Astrocyte of the spinal cord (primary cell): Measurements from ENCODE around the gene RAB1A.

Experiments used
- DNase-seq: peaks from one replicate; pipeline ENCODE4 v3.0.0; 2011; ENCODE audit warnings: low read depth, low spot score
- H3K4me3 ChIP-seq: 2 replicates; pipeline ENCODE4 v1.5.1; 2011; ENCODE audit warnings: low read depth, mild to moderate bottlenecking, low read length, moderate library complexity
- in situ Hi-C: cut with HindIII; loops from 2 replicates; pipeline ENCODE4 v1.10.0; 2017; ENCODE audit warnings: low sequenced_read_pairs
- TF ChIP-seq, protein P1 (sequence below): IDR thresholded peaks from 2 replicates; pipeline ENCODE4 v1.5.1; 2012; ENCODE audit warnings: low read depth, mild to moderate bottlenecking, low read length, inconsistent platforms

The RAB1A gene

DNA sequence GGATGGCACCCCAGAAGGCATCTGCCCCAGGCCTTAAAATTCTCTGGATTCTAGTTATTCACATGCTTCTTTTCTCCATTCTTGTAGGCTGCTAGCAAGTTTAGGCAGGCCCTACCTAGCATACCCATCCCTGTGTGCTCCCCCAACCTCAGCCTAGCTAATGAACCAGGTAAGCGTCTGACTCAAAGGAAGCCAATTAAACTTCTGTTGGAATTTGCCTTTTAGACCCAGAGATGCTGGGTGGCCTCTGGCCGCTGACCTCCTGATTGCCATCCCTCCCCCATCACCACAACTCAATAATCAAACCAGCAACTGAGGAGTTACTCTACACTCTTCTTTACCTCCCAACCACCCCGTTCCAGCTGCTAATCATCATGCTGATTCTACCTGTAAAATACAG, 92.7 kb downstream of the RAB1A start:
- no peak for DNase-seq
- no peak overlapping the region for H3K4me3 ChIP-seq
- in situ Hi-C loops = no loop called here
- TF ChIP-seq, protein P1, sequence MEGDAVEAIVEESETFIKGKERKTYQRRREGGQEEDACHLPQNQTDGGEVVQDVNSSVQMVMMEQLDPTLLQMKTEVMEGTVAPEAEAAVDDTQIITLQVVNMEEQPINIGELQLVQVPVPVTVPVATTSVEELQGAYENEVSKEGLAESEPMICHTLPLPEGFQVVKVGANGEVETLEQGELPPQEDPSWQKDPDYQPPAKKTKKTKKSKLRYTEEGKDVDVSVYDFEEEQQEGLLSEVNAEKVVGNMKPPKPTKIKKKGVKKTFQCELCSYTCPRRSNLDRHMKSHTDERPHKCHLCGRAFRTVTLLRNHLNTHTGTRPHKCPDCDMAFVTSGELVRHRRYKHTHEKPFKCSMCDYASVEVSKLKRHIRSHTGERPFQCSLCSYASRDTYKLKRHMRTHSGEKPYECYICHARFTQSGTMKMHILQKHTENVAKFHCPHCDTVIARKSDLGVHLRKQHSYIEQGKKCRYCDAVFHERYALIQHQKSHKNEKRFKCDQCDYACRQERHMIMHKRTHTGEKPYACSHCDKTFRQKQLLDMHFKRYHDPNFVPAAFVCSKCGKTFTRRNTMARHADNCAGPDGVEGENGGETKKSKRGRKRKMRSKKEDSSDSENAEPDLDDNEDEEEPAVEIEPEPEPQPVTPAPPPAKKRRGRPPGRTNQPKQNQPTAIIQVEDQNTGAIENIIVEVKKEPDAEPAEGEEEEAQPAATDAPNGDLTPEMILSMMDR = no peak
